HG02938 (cell line): ENCODE measurements around the gene MS4A14.
A peak's percentile ranks its signal among the peaks of the same experiment; 100 is the strongest.
"Not testable (repeated sequence)": the region's sequence is repeated elsewhere in the genome, so short reads cannot be mapped to it uniquely, and the experiment has no call there.

ENCODE experiments used
- ATAC-seq: cut with Tn5 transposase; IDR thresholded peaks from one replicate; pipeline ENCODE4 v1.9.1; 2021; ENCODE audit warnings: mild to moderate bottlenecking, moderate library complexity; ENCODE audit not compliant: unreplicated experiment

MS4A14 gene

GRCh38 chr11:60396382-60396781 is at the start of gene MS4A14:
Gene MS4A14 (plus strand): TSS chr11:60396459. CDS start chr11:60396579, 120 bp downstream.
- ATAC-seq: no peak

DNA sequence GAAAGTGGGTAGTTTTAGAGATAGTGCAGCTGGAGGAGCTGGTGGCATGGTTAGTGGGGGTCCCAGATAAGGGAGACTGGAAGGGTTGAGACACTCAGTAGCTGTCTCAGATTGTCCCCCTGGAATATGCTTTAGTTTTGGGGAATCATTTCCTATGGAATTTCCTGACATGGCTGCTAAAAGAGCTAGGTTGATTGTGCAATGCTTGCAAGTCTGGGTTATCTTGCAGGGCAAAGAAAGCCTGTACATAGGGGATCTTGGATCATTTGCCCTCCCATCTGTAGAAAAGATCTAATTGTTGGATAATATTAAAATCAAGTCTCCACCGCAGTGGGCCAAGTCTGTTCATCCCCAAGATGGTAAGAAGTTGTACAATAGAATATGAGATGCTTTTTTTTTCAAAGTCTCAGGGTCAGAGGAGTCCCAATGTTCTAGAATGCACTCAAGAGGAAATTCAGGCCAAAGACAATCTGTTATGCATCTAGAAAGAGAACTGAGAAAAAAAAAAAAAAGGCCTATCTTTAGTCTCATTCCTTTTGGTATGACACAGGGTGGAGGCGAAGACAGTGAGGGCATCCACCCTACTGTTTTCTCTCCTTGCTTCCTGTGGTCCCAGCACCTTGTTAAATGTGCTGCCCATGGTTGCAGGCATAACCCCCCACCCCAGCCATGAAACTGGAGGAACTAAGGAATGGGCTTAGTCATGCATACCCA is 49.0 kb upstream of the MS4A14 start:
- ATAC-seq: no peak

DNA sequence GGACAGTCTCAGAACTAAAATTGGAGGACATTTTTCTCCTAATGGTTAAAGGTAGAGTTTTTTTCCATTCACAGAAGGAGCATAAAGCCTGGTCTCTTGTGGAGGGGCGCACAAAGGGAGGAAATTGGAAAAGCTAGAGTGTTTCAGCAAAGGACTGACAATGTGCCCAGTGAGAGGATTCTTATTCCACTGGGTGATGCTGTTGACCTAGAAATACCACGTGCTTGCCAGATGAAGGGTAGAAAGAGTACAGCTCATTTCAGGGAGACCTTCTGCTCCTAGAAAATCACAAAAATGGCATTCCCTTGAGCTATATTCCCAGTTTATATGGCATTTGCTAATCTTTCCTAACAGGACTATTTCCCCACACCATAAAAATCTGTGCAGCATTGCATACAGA is 48.1 kb upstream of the MS4A14 start:
- no peak for ATAC-seq

- no peak for ATAC-seq
These were observed 46.3 kb upstream of the MS4A14 start for GRCh38 chr11:60349990-60350389.

DNA sequence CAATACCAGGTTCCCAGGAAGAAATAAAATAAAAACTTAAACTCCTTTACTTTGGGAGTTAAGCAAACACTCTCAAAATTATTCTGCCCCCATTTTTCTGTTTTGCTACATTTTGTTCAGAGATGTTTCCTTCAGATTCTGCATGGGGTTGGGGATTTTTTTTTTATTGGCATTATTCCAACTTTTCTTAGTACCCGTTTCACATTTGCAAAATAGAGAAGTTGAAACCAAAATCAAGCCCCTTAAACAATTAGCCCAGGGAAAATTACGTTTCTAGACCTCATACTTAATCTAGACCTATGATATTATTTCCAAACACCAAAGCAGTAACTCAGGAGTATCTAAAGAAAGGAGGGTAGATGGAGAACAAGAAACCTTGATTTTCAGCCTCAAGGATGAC is 38.5 kb upstream of the MS4A14 start:
- ATAC-seq: no peak

DNA sequence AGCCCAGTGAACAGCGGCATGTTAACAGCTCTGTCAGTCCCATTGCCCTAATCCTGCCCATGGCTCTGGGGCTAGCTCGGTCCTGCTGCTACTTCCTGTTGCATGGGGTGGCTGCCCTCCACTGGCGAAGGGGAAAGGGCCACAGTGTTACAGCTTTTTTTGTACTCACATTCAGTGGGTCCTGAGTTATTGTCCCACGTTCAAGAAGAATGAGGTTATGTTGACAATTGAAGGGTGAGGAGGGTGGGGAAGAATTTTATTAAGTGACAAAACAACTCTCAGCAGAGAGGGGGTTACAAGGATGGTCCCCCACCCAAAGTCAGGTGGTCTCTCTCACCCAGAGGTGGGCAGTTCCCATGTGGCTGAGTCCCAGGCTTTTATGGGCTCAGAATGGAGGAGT is 35.6 kb upstream of the MS4A14 start:
- no peak for ATAC-seq

DNA sequence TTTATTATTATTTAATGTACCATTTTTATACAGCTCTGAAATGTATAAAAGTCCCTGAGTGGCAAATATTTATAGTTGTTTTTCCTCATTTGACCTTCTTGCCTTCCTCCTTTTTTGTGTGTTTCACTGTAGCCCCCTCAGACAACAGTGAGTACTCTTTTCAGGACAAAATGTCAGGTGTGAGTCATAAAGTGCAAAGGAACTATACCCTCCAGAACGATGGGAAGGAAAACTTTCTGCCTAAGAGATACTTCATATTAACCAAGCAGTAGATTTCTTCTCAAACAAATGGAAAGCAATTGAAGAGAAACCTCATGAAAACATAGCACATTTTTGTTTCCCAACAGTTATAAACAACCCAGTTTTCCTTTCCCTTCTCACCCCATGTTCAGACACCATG is 34.0 kb upstream of the MS4A14 start:
- no peak for ATAC-seq

DNA sequence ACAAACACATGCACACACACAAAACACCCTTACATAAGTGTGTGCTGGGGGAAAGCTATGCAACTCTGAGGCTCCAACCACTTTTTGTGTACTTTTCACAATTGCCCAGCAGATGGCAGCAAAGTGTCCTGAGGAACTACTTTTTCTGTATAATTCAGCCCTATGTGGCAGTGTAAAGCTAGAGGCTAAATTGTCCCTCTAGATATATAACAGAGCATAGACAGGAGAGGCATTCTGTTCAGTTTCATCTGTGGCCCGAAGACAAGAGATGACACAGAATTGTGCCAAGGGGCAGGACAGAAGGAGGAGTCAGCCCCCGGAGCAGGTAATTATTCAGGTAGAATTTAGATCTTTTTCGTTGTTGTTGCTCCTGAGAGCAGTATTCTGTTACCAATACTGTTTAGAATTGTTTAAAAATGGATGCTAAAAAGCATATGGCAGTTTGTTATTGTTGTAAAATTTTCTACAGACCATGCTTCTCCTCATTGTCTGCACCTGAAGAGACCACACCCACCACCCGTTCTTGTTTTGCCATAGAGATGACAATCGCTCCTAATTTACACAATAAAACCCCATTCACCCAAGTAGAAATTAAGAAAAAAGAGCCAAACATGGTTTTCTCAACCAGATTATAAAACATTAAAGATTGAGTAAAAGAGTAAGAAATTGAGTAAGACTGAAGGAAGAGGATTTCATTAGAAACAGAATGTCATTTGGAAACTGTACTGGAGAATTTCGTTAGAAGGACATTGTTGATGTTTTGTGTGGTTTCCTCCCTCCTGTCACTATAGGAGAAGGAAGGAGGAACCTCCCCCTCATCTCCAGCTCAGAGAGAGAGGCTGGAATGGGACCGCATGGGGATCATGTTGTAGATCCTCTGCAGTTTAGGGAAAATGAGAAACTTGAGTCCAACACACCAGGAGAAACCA is 32.5 kb upstream of the MS4A14 start:
- peak; percentile 52 for ATAC-seq

DNA sequence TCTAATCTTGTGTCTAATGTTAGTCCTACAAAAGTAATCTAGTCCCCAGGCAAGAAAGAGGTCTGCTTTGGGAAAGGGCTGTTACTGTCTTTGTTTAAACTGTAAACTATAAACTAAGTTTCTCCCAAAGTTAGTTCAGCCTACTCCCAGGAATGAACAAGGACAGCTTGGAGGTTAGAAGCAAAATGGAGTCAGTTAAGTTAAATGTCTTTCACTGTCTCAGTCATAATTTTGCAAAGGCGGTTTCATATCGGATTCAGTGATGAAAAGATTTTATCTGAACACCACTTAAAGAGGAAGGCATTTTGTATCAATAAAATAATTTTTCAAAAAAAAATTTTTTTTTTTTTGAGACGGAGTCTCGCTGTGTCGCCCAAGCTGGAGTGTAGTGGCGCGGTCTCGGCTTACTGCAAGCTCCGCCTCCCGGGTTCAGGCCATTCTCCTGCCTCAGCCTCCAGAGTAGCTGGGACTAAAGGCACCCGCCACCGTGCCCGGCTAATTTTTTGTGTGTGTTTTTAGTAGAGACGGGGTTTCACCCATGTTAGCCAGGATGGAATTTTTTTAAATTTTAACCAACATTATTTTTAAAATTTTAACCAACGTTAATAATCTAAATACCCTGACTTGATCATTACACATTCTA is 29.9 kb upstream of the MS4A14 start:
- ATAC-seq: not testable (repeated sequence)

- peak; percentile 90 for ATAC-seq
These were observed 29.2 kb upstream of the MS4A14 start for GRCh38 chr11:60367009-60367408.

- ATAC-seq: no peak
These were observed 28.4 kb upstream of the MS4A14 start for GRCh38 chr11:60367896-60368295.

GRCh38 chr11:60370252-60370810 is 25.9 kb upstream of the MS4A14 start:
- ATAC-seq: no peak

GRCh38 chr11:60370811-60371298 is 25.4 kb upstream of the MS4A14 start:
- ATAC-seq: no peak

GRCh38 chr11:60371386-60371785 is 24.9 kb upstream of the MS4A14 start:
- no peak for ATAC-seq

GRCh38 chr11:60371854-60372253 is 24.4 kb upstream of the MS4A14 start:
- no peak for ATAC-seq

DNA sequence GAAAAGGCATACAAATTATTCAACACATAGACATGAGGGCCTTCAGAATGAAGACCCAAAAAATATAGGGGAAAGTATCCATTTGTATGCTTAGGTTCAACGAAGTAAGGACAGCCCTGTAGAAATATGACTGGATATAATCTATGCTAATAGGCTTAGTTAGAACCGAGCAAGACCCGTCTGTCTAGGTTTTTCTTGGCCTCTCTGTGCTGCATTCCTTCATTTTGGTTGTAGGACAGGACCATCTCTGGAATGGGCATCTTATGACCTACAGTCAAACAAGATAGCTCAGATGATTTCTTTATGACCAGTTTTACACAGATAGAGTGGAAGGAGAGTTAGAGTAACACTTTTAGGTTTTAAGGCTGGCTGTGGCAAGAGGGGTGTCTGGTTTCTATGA is 23.5 kb upstream of the MS4A14 start:
- ATAC-seq: no peak

GRCh38 chr11:60375316-60375715 is 20.9 kb upstream of the MS4A14 start:
- no peak for ATAC-seq

DNA sequence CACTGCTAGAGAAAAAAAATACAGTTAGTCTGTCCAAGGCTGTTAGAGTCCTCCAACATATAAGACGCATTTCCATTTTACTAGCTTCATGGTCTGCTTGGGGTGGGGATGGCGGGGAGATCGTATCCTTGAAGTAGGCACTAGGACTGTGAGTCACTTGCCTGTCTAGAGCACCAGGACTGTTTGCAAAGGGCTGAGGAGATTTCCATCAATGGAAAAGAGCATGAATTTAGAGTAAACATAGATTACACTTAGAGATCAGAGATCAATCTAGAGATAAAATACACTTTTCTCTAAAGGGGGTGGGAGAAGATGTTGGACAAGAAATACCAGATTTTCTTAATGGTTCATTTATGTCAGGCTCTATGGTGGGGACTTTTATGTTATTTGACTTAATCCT is 19.7 kb upstream of the MS4A14 start:
- ATAC-seq: no peak

- ATAC-seq: no peak
These were observed 18.7 kb upstream of the MS4A14 start for GRCh38 chr11:60377401-60378136.

- ATAC-seq: peak; percentile 87
These were observed 17.9 kb upstream of the MS4A14 start, which contains the start of gene MS4A7 for GRCh38 chr11:60378354-60378753. Gene MS4A7 (plus strand): TSS chr11:60378532. CDS start chr11:60383142, 4,610 bp downstream.
